ENCODE measurements around the gene PBX3.
"Not testable (repeated sequence)": the region's sequence is repeated elsewhere in the genome, so short reads cannot be mapped to it uniquely, and the experiment has no call there.

PBX3 gene

GRCh38 chr9:125749287-125749935, 2.2 kb downstream of the PBX3 start:
- no peak for DNase-seq (ENCODE audit: low read depth in 2 of 2)

GRCh38 chr9:125749951-125750626, 2.9 kb downstream of the PBX3 start:
- DNase-seq (ENCODE audit: low read depth in 2 of 2) = no peak

GRCh38 chr9:125750627-125751011, 3.4 kb downstream of the PBX3 start:
- DNase-seq (ENCODE audit: low read depth in 2 of 2) = no peak

GRCh38 chr9:125752070-125752628, 5.0 kb downstream of the PBX3 start:
- DNase-seq (ENCODE audit: low read depth in 2 of 2) = no peak

GRCh38 chr9:125754096-125754495, 6.9 kb downstream of the PBX3 start:
- no peak for DNase-seq (ENCODE audit: low read depth in 2 of 2)

- DNase-seq (ENCODE audit: low read depth in 2 of 2) = no peak
Measured at GRCh38 chr9:125755340-125755739, 8.2 kb downstream of the PBX3 start.

- no peak for DNase-seq (ENCODE audit: low read depth in 2 of 2)
Measured at GRCh38 chr9:125756518-125756917, 9.3 kb downstream of the PBX3 start.

GRCh38 chr9:125757834-125758233, 10.7 kb downstream of the PBX3 start:
- DNase-seq (ENCODE audit: low read depth in 2 of 2) = no peak

GRCh38 chr9:125758986-125759763, 12.0 kb downstream of the PBX3 start:
- DNase-seq (ENCODE audit: low read depth in 2 of 2) = no peak

GRCh38 chr9:125759764-125760129, 12.6 kb downstream of the PBX3 start:
- DNase-seq (ENCODE audit: low read depth in 2 of 2) = no peak

GRCh38 chr9:125760537-125760936, 13.4 kb downstream of the PBX3 start:
- DNase-seq (ENCODE audit: low read depth in 2 of 2) = no peak

- no peak for DNase-seq (ENCODE audit: low read depth in 2 of 2)
Measured at GRCh38 chr9:125761676-125762450, 14.7 kb downstream of the PBX3 start.

GRCh38 chr9:125763394-125763801, 16.2 kb downstream of the PBX3 start:
- DNase-seq (ENCODE audit: low read depth in 2 of 2) = no peak

GRCh38 chr9:125764198-125764597, 17.0 kb downstream of the PBX3 start:
- DNase-seq (ENCODE audit: low read depth in 2 of 2) = no peak

- no peak for DNase-seq (ENCODE audit: low read depth in 2 of 2)
Measured at GRCh38 chr9:125766468-125767221, 19.5 kb downstream of the PBX3 start.

- no peak for DNase-seq (ENCODE audit: low read depth in 2 of 2)
Measured at GRCh38 chr9:125767349-125767748, 20.2 kb downstream of the PBX3 start.

GRCh38 chr9:125768803-125769202, 21.6 kb downstream of the PBX3 start:
- no peak for DNase-seq (ENCODE audit: low read depth in 2 of 2)

- DNase-seq (ENCODE audit: low read depth in 2 of 2) = no peak
Measured at GRCh38 chr9:125771037-125771436, 23.9 kb downstream of the PBX3 start.

GRCh38 chr9:125772740-125773139, 25.6 kb downstream of the PBX3 start:
- DNase-seq (ENCODE audit: low read depth in 2 of 2) = no peak

GRCh38 chr9:125774106-125774505, 26.9 kb downstream of the PBX3 start:
- no peak for DNase-seq (ENCODE audit: low read depth in 2 of 2)

- DNase-seq (ENCODE audit: low read depth in 2 of 2) = not testable (repeated sequence)
Measured at GRCh38 chr9:125776789-125777188, 29.6 kb downstream of the PBX3 start.

All from stimulated activated CD4-positive, alpha-beta T cell treated with anti-CD3 and anti-CD28 coated beads, Interleukin-15, amount 100 ng/mL, for 48 hours (primary cell).